Measurements from ENCODE around the gene MPI.
A peak's percentile ranks its signal among the peaks of the same experiment; 100 is the strongest.

The MPI gene

GRCh38 chr15:74950078-74950908 lies 60.5 kb downstream of the MPI start:
- peak; percentile 84 for DNase-seq

- DNase-seq = no peak
Observed at GRCh38 chr15:74951006-74951405, 61.2 kb downstream of the MPI start.

All from stimulated activated CD4-positive, alpha-beta T cell treated with anti-CD3 and anti-CD28 coated beads, Interleukin-4, amount 100 ng/mL, for 24 hours (primary cell).